HS-5 (cell line): ENCODE measurements around the gene MACROD1.

Experiments used
- DNase-seq: peaks from one replicate; pipeline ENCODE4 v3.0.0-alpha.2; 2012; ENCODE audit warnings: low read depth

Gene MACROD1

DNA sequence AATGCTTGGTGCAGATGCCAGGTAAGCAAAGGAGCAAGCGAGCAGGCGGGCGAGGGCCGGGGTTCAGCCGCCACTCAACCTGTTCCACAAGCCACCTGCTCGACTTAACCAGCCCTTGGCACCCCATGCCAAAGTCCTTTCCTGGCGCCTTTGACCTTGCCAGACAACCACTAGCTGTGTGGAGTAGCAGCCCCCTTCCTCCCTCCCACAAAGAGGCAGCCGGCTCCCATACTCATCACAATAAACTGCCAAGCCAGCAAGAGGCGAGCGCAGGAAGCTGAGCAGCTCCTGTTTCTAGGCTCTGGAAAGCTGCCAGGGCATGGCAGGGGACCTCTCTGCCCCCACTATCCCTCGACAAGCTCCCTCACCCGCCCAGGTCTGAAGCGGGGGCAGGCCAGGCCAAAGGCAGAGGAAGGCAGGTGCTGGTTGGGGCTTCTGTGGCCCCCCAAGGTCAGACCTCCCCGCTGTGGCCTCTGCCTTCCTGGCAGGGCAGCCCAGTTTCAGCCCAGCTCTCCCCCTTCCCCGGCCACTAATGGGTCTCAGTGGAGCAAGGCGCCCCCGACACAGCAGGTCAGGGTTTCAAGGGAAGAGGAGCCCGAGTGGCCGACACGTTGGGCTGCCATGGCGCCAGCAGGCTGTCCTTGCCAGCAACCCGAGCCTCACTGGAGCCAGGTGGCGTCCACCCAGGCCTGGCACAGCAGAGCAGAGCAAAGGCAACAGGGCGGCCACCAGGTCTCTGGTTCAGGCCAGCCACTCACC lies 15.3 kb downstream of the MACROD1 start:
- DNase-seq: no peak

GRCh38 chr11:64150051-64150450 lies 15.9 kb downstream of the MACROD1 start:
- no peak for DNase-seq

- no peak for DNase-seq
Observed at GRCh38 chr11:64148917-64149617, 16.8 kb downstream of the MACROD1 start.

GRCh38 chr11:64148226-64148916 lies 17.5 kb downstream of the MACROD1 start:
- no peak for DNase-seq

- DNase-seq: no peak
Observed at GRCh38 chr11:64146036-64146955, 19.6 kb downstream of the MACROD1 start.

GRCh38 chr11:64144587-64145472 lies 21.1 kb downstream of the MACROD1 start:
- DNase-seq: no peak

DNA sequence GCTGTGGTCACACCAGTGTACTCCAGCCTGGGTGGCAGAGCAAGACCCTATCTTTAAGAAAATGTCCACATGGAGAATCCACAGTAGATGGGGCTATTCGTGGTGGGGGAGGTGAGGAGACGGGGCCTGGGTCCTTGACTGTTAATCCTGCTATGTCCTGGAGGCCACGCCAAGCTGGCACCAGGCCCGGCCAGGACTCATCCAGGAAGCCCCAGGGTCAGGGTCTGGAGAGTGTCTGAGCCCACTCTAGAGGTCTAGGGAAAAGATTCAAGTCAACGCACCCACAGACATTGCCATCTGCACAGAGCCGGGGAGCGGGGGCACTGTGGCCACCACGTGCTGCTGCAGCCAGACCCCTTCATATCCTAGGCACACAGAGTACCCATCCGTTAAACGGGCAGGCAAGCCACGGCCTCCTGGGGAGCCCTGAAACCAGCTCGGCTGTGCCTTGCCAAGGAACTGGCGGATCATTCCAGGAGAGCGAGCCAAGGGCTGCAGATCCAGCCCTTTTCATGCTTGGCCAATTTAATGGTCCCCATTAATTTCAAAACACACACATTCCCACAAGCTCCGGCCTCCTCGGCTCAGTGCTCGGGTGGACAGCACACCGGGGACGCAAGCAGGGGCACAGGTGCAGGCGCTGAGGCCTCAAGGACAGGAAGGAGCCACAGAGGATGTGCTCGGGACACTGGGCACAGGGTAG lies 24.7 kb downstream of the MACROD1 start:
- no peak for DNase-seq

GRCh38 chr11:64140082-64140481 lies 25.8 kb downstream of the MACROD1 start:
- no peak for DNase-seq

DNA sequence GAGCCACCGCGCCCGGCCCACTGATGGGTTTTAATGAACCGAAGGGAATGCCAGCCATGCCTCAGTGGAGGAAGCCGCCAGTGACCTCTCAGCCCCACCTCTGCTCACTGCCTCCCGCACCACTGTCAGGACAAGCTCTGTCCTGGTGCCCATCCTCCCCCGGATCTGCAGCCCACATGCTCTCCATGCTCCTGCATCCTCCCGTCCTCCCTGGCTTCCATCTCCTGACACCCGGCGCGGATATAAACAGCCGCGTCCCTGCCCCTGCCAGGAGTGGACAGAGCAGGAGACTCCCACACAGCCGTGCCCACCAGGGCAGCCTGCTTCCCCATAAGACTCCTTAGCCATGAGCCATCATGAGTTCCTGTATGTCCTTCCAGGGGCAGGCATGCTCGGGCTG lies 26.9 kb downstream of the MACROD1 start:
- DNase-seq: no peak

- no peak for DNase-seq
Observed at GRCh38 chr11:64138398-64138797, 27.5 kb downstream of the MACROD1 start.

GRCh38 chr11:64136765-64137441 lies 29.0 kb downstream of the MACROD1 start:
- no peak for DNase-seq

- no peak for DNase-seq
Observed at GRCh38 chr11:64135711-64136110, 30.2 kb downstream of the MACROD1 start.

DNA sequence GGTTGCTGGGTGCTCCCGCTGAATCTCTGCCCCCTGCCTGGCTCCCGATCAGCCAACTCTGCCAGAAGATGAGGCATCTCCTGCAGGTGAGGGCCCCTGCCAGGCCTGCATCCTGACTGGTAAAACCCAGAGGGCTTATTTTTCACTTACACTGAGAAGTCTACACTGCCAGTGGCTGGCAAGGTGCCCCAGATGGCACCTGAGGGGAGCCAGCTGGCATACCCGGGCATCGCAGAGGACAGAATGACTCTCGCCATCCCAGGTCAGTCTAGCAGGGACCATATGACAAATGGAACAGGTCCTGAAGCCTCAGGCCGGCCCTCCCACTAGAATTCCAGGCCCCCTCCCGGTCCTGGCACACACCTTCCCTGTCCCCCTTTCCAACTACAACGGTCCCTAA lies 30.9 kb downstream of the MACROD1 start:
- DNase-seq: no peak

- no peak for DNase-seq
Observed at GRCh38 chr11:64132982-64133705, 32.8 kb downstream of the MACROD1 start.

DNA sequence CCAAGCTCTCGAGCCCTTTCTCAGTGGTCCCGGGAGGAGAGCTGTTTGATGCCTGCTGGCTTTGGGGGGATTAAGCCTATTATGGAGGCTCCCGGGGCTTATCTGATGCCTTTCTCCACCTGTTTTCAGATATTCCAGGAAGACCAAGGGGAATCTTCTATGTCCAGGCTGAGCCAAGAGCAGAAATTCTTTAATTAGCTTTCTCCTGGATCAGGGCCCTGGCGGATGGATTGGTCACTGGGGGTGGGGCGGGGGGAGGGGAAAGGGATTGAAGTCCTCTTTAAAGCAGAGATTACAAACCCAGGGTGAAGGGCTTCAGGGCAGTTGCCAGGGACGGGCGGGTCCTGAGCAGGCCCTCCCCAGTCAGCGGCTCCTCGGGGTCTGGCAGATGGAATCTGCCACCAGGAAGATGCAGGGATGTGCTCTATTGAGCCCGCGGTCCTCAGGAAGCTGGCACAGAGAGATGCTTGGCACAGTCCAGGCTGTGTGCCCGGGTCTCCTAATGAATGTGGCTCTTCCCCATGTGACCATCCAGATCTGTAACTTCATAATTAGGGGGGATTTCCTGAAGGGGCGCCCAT lies 33.6 kb downstream of the MACROD1 start:
- DNase-seq: no peak

DNA sequence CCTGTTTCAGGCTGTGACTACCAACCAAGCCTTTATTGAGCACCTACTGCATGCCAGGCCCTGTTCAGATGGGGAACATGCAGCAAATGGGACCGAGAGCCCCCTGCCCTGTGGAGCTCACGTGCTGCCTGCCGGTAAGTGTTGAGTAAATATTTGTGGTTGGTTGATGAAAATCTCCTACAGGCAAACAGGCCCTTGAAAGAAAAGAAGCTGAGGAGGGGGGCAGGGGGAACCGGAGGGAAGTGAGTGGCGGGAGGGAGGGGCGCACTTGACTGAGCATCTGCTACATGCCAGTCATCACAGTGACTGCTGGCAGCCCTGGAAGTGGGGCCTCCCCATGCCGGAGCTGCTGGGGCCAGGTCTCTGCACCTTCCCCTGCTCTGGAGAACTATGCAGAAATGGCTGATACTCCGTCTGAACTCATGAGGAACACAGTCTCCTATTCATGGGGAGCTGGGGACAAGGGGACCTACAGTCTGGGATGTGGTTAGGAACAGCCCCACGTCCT lies 34.2 kb downstream of the MACROD1 start:
- DNase-seq: no peak

- no peak for DNase-seq
Observed at GRCh38 chr11:64130618-64131017, 35.3 kb downstream of the MACROD1 start.

DNA sequence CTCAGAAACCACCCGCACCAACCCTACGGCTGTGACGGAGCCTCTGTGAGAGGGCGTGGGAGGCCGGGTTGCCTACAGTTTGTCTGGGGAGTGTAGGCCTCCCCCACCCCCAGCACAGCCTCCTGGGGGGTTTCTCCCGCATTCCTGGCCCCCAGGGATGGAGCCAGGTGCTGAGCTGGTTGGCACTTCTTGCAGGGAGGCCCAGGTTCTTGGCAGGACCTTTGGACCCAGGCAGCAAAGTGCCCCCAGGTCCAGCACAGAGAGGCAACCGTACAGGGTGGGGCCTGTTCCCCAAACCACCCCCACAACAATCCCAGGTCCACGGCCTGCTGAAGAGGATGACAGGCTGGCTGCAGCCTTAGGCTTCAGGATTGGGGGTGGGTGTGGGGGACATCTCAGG lies 36.5 kb downstream of the MACROD1 start:
- DNase-seq: no peak
